LHCN-M2 (cell line): ENCODE data around the gene EHMT1. TPM values are rescaled to one million over a fixed set of nuclear protein-coding genes. Genes with fewer than 3 reads are reported as not detected.
"Not testable (repeated sequence)": the region's sequence is repeated elsewhere in the genome, so short reads cannot be mapped to it uniquely, and the experiment has no call there.

Experiments used
- DNase-seq: peaks from one replicate; pipeline ENCODE4 v3.0.0-alpha.2; 2012; ENCODE audit warnings: low read depth
- total RNA-seq: library from RNA; depleted of rRNA; stranded (reverse); fragments of >200 nt; gene quantifications from 2 replicates; pipeline ENCODE4 v1.2.3, GENCODE V29; 2014

The EHMT1 gene
- total RNA-seq, 1 experiment from 2014 or later: 43.5 TPM

DNA sequence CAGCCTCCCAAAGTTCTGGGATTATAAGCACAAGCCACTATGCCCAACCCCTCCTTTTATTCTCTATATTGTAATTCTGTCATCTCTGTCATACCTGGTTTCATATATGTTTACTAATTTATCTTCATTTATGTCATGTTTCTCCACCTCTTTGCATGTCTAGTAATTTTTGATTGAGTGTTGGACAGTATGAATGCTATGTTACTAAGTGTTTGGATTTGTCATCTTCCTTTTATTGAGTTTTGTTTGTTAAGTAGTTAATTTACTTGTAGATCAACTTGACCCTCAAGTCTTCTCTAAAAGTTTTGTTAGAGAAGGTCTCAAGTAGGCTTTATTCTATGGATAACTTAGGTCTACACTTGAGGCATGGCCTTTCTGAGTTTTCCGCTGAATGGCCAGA lies 241.6 kb downstream of the EHMT1 start:
- DNase-seq: no peak

DNA sequence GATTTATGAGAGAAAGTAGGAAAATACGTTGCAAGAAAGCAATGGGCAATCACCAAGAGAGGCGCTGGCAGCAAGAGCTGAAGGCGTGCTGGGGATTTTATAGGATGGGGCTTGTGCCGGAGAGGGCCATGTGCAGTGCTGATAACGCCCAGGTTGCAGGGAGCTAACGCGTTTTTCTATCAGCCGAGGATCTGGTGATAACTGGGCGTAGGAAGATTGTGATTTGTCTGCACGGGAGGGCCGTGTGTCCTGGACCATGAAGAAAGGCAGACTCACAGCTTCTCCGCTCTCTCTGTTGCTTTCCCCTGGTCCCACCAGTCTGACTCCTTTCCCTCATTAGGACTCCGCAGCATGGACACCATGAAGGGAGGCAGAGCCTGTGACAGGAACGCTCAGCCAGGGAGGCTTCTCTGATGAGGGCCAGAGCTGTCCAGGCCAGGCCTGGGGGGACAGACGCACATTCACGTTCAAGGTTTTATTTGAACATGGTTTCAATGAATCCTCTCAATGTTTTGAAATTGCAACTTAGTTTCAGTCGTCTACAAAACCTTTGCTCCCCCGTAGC lies 246.9 kb downstream of the EHMT1 start:
- no peak for DNase-seq

DNA sequence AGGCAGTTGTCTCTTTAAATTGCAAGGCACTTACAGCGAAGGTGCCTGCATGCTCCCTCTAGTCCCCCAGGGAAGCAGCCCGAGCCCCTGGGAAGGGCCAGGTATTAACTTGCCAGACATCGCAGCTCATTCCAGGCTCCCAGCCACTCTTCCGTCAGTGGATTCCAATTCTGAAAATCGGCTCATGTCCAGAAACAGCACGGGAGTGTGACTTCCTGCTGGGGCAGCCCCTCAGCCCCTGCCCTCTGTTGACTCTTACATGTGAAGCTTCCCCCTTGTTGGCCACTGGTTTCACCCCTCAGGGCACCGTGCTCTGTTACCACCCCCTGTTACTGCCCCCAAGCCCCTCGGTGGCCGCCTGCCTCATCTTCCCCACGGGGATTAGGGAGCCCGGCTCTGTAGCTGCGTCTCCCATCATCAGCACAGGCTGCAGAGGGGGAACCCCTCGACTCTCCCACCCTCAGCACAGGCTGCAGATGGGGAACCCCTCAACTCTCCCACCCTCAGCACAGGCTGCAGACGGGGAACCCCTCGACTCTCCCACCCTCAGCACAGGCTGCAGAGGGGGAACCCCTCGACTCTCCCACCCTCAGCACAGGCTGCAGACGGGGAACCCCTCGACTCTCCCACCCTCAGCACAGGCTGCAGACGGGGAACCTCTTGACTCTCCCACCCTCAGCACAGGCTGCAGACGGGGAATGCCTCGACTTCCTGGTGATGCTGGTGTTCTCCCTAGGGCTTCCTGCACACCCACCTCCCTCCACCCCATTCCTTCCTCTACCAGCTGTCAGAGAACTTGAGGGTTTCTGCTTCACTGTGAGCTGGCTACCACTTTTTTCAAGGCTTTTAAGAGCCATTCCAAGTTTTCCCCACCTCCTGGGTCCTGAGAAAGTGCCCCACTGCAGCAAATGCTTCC lies 247.7 kb downstream of the EHMT1 start:
- DNase-seq: no peak

DNA sequence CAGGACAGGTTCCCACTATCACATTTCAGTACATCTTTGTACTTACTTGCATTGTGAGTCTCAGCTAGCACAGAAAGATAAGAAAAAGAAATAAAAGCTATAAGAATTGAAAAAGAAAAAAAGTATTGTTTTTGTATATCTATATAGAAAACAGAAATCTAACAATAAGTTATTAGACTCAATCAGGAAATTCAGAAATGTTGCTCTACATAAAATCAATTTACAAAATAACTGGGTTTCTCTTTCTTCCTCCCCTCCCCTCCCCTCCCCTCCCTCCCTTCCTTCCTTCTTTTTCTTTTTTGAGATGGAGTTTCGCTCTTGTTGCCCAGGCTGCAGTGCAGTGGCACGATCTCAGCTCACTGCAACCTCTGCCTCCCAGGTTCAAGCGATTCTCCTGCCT lies 251.6 kb downstream of the EHMT1 start:
- DNase-seq: no peak

DNA sequence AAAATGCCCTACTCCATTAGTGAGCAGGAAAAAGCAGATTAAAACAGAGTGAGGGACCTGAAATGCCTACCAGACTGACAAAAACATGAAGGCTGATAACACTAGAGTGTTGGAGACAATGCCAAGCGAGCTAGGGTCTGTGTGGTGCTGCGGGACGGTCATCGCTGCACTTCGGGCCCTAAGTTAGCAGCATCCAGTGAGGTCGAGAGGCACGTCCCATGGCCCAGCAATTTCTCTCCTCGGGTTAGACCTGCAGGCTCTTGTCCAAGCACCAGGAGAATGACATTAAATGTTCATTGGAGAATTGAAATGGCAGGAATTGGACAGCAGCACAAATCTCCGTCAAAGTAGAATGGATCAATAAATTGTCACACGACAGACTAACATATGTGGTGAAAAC lies 253.5 kb downstream of the EHMT1 start:
- no peak for DNase-seq

DNA sequence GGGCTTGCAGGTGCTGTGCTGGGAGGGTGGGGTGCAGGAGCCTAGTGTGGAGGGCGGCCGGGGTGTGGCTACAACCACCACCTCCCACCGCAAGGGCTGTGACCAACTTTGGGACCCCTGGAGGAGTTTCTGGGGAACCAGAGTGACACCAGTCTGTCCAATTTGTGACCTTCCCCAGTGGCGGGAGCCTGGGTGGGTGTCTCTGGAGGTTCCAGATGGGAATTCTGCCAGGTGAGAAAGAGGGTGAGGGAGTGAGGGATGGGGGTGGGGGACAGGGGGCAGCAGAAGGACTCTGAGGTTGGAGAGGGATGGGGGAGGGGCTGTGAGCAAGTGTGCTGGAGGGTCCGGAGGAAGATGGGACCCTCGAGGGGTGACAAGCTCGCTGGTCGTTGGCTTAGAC lies 254.6 kb downstream of the EHMT1 start:
- no peak for DNase-seq

DNA sequence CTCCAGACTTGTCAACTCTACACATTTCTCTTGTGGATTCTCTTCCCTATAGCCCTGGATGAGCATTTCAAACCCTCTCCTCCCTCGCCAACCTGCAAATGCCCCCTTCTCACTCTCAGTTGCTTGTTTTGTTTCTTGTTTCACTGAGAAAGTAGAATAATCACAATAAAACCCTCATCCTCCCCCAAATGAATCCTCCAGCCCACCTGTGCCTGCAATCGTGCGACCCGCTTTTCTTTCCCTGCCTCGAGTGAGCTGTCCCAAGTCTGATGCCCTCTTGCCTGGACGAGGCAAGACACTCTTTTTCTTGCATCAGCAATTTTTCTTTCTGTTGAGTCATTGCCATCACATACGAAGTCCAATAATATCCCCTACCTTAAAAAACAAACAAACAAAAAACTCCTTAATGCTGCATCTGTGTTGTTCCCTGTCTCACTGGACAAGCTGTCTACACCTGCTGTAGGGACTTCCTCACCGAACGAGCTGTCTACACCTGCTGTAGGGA lies 255.1 kb downstream of the EHMT1 start:
- DNase-seq: no peak

DNA sequence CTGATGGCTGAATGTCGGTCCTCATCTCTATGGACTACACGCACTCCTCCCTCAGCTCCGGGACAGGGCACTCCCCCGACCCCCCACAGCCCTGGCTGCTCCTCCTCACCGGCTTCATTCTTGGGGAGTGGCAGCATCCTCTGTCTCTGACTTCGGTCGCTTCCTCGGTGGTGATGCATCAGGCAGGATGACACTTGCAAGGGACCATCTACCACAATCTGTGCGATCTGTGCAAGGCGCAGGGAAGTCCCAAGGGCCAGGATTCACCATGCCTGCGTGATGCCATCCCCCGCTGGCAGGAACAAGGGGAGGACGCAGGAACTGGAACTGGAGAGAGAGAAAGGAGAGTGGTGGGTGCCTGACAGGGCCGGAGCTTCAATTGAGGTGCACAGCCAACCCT lies 256.5 kb downstream of the EHMT1 start:
- DNase-seq: no peak

DNA sequence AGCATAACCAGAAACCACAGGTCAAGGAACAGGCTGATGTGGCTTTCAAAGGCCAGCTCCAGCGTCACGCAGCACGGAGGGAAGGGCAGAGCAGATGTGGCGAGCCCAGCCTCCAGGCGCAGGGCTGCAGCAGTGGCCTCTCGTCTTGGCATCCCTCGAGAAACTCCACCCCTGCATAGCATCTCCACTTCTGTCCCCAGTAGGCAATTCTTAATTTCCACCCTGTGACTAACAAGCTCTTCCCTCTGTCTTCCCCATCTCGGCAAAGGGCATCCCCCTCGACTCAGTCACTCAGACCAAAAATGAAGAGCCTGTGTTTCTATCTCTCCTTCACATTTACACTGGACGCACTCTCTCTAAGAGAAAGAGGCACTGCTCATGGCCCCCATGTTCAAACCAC lies 257.0 kb downstream of the EHMT1 start:
- no peak for DNase-seq

DNA sequence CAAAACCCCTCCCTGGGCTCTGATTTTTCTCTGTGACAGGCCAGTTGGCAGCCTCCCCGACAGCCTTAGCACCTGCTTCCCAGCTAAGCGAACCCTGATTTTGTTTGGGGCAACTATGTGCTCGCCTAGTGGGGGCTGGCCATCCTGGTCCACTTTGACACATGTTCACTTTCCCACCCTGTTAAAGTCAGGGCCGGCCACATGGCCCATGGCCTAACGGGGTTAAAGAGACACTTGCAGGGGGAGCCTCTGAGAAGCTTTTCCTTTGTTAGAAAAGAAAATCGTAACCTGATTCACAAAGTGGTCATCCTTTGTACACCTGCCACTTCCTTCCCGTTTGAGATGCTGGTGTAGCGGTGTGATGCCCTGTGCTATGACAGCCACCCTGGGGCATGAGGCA lies 257.5 kb downstream of the EHMT1 start:
- no peak for DNase-seq

DNA sequence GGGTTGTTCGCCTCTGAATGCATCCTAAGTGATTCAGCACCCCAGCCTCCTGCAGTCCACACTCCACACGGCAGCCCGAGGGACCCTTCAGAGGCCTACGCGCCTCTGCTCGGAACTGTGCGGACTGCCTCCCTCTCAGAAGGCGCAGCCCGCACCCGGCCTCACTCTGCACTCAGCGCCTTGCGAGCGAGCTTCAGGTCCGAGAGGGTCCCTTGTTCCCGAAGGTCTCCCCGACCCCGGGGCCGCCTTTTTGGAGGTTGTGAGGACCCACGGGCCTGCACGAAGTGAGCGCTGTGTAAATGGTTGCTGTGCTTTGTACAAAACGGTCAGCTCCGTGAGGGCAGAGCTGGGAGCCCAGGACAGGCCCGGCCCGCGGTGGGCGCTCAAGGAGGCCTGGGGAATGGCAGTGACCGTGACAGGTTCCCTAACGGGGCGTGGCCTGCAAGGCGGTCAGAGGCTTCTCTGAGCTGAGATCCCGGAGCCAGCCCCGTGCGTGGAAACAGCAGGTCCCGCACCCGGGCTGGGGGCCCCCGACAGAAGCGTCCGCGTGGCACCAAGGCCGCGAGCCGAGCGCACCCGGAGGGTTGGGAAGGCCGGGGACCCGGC lies 258.1 kb downstream of the EHMT1 start:
- DNase-seq: no peak

DNA sequence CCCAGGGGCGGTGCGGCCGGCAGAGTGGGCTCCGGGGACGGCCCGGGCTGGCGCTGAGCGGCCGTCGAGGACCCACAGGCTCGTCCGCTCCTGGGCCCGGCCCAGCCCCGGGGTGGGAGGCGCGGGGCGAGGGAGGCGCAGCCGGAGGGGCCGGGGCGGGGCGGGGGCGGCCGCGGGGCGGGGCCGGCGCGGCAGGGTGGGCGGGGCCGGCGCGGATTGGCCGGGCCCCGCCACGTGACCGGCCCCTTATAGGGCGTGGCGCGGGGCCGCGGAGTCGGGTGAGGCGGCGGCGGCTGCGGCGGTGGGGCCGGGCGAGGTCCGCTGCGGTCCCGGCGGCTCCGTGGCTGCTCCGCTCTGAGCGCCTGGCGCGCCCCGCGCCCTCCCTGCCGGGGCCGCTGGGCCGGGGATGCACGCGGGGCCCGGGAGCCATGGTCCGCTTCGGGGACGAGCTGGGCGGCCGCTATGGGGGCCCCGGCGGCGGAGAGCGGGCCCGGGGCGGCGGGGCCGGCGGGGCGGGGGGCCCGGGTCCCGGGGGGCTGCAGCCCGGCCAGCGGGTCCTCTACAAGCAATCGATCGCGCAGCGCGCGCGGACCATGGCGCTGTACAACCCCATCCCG lies 258.8 kb downstream of the EHMT1 start, which contains the start of gene CACNA1B:
TSS of gene CACNA1B (plus strand) at position 277 of the 617 bp plus-strand sequence. CDS start at position 429, 152 bp downstream.
- DNase-seq: not testable (repeated sequence)

DNA sequence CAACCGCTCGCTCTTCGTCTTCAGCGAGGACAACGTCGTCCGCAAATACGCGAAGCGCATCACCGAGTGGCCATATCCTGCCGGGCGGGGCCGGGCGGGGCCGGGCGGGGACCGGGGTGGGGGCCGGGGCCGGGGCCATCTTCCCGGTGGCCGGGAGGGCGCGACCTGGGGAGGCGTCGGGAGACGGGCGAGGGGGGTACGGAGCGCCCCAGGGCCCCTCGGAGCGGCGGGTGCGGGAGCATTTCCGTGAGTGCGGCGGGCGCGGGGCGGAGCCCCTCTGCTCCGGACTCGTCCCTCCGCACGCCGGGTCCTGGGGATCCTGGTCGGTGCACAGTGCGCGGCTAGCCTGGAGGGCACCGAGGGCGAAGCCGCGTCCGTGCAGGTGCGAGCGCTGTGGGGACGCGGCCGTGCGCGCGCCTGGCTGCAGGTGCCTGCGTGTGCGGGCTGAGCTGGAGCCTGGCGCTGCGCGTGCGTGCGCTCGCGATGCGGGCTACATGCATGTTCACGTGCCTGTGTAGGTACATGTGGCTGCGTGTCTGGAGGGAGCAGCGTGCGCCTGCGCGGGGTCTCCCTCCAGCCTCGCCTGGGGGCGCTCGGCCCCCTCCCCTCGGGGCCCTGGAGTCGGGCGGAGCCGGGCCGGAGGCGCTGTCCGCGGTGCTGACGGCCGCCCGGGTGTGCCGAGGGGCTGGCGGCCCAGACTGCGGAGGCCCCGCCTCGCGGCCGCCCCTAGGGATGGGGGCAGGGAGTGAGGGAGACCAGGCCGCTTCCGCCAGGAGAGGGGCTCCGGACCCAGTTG lies 259.5 kb downstream of the EHMT1 start:
- no peak for DNase-seq

DNA sequence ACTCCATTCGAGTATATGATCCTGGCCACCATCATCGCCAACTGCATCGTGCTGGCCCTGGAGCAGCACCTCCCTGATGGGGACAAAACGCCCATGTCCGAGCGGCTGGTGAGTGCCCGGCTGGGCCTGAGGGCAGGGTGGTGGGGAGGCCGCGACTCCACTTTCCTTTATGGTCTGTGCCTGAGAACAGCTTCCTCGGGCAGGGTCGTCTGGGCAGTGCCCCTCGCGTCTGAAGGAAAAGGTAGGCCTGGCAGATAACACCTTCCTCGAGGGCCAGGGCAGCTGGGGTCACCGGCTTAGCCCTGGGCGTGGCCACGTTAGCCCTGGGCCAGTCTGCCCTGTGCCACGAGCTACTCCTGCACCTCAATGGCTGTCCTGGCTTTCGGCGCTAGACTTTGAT lies 260.2 kb downstream of the EHMT1 start:
- DNase-seq: no peak

DNA sequence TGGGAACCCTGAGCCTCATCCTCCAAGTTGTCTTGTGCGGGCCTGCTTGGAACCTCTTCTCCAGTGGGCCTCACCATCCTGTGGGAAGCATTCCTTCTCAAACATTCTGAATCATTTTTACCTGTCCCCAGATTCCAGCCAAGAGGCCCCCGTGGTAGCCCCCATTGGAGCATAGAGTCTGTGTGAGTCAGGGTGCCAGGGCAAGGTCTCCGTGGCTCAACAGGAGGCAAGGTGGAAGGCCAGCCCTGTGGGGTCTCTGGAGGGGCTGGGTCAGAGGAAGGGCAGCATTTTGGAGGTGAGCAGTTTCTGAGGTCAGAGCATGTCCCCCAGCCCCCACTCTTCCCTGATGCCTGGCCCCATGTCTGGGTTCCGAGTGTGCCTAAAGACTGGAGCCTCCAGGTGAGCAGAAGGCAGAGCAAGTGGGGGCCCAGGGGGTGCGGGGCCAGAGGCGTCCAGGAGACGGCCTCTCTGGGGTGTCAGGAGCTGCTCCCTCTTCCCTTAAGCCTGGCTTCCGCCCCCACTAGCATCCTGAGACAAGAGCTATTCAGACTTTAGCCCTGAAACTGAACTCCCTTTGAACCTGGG lies 260.9 kb downstream of the EHMT1 start:
- no peak for DNase-seq

DNA sequence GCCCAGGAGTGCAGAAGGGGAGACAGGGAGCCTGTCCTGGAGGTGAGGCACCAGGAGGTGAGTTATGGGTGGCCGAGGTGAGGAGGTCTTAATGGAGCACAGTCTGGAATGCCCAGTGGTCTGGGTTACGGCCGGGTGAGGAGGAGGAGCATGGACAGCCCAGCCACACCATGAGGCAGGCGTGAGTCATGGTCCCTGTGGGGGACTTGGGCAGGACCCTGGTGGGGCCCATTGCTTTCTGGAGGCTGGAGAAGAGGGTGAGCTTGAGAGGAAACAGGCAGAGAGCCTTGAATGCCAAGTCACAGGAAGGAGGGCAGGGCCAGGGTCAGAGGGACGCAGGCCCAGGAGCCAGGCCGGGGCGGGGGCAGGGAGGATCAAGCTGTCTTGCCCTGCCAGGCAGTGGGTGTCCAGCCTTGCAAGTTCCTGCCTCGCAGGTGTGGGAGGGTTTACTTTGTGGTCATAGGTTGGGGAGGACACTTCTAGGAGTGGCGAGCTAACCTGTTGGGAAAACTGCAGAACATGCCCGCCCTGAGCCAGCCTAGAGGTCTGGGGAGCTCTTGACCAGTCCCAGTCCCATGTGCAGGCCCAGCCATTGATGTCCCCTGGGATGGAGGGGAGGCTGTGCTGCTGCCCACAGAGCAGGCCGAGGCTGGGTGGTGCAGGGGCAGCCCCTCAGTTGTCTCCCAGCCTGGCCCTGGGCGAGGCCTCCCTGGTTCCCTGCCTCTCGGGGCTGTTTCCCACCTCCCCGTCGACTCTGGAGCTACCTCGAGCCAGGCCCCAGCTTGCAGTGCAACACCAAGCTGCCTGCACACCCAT lies 261.6 kb downstream of the EHMT1 start:
- no peak for DNase-seq

DNA sequence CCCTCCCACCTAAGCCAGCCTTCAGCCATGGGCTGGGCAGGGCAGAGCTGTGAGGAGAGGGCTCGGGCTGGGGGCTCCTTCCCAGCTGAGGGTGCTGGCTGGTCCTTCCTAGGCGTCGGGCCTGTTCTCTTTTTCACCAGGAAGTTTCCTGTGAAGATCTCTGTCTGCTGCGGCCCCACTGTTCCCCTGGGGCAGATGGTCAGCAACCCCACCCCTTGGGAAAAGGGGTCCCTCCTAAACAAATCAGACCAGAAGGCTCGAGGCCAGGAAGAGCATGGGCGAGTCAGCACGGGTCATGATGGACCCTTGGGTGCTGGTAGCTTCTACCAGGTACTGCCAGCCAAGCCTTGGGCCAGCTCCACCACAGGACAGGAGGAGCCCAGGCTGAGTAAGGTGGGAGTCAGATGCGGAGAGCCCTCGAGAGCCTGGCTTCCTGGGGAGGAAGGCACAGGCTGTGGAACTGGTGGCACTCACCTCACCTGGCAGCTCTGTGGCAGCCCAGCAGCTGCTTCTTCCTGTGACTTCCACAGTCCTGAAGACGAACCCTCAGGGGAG lies 262.2 kb downstream of the EHMT1 start:
- no peak for DNase-seq

DNA sequence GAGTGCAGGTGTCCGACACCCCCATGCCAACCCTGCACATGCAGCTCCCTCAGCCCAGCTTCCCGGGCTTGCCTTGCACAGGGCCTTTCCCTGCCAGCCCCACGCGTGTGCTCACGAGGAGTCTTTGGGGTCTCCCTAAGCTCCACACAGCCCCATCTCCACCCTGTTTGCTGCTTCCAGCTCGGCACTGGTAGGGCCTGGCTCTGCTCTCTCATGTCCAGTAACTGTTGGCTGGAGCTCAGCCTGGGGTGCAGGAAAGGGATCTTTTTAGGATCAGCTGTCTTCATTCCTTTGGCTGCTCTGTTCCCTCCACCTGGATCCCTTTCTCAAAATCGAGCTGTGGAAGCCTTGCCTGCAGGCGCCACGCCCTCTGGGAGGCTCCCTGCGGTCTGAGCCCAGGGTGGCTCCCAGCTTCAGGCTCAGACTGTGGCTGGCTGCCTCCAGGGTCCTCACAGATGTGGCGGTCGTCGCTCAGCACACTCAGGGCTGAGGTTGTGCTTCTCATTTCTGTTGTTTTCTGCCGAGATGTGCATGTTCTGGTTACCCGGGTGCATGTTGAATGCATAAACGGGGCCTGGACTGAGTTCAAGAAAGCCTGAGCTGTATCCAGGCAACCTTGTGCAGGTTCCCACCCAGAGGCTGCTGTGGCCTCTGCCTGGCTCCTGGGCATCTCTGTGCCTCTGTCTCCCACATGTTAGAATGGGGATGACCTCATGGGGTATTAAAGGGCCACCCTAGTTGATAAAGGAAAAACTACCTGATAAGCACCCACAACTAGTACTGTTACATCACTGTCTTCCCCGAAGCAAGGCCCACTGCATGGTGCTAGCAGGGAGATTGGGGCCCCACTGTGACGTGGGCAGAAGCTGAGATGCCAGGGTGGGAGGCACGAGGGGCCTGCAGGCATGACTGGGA lies 263.0 kb downstream of the EHMT1 start:
- no peak for DNase-seq

DNA sequence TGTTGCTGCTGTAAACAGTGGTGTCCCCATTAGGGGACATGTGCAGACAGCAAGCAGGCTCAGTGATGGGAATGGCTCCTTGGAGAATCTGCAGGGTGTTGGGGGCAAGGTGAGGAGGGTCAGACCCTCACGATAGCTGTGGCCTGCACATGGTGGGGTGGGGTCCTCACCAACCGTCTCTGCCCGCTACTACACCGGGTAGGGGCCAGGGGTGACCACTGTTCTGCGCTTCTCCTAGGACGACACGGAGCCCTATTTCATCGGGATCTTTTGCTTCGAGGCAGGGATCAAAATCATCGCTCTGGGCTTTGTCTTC lies 263.7 kb downstream of the EHMT1 start:
- no peak for DNase-seq
